ENCODE data around the gene HOMER2.

DNA sequence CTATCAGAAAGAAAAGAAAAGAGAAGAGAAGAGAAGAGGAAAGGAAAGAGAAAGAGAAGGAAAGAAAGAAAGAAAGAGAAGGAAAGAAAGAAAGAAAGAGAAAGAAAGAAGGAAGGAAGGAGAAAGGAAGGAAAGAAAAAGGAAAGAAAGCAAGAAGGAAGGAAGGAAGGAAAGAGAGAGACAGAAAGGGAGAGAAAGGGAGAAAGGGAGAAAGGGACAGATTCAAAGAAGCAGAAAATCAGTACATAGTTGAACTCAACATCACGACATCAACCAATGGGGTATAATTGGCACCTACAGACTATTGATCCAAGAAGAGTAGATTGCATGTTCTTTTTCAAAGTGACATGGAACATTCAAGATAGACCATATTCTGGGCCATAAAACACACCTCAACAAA, 45.2 kb downstream of the HOMER2 start:
- TF ChIP-seq, protein P1, sequence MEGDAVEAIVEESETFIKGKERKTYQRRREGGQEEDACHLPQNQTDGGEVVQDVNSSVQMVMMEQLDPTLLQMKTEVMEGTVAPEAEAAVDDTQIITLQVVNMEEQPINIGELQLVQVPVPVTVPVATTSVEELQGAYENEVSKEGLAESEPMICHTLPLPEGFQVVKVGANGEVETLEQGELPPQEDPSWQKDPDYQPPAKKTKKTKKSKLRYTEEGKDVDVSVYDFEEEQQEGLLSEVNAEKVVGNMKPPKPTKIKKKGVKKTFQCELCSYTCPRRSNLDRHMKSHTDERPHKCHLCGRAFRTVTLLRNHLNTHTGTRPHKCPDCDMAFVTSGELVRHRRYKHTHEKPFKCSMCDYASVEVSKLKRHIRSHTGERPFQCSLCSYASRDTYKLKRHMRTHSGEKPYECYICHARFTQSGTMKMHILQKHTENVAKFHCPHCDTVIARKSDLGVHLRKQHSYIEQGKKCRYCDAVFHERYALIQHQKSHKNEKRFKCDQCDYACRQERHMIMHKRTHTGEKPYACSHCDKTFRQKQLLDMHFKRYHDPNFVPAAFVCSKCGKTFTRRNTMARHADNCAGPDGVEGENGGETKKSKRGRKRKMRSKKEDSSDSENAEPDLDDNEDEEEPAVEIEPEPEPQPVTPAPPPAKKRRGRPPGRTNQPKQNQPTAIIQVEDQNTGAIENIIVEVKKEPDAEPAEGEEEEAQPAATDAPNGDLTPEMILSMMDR (IDR thresholded peaks at IDR 0.05), result no peak
- TF ChIP-seq POLR2AphosphoS5 (IDR thresholded peaks at IDR 0.05), result no peak
- TF ChIP-seq POLR2A (IDR thresholded peaks at IDR 0.05), result no peak
